ENCODE measurements around the gene TYMS. TPM values are rescaled to one million over a fixed set of nuclear protein-coding genes. Genes with fewer than 3 reads are reported as not detected.

The TYMS gene
- total RNA-seq, 1 experiment from 2014 or later, result 140 TPM

- Histone ChIP-seq H3K23me2 (ENCODE audit: insufficient read length, low read depth, low read length, poor library complexity, severe bottlenecking) (no peaks in the 10 kb centered on the region), H2AFZ (ENCODE audit: low read length) (no peak overlapping the region), H2AK5ac (ENCODE audit: insufficient read length, low read length) (no peak overlapping the region), H2BK12ac (ENCODE audit: insufficient read length, low read depth, low read length) (no peak overlapping the region), H4K91ac (ENCODE audit: insufficient read length, low read depth, low read length) (no peak overlapping the region), H3K27me3 (ENCODE audit: insufficient read depth, low read length) (no peaks in the 10 kb centered on the region), H3K4ac (ENCODE audit: low read depth, low read length) (no peak overlapping the region), H3K79me2 (ENCODE audit: insufficient read depth, low read length) (no peaks in the 10 kb centered on the region), H3K18ac (ENCODE audit: insufficient read length, low read depth, low read length) (no peak overlapping the region), H3T11ph (ENCODE audit: low read length) (no peak overlapping the region), H3K9ac (ENCODE audit: extremely low read depth, insufficient read length, low read length) (no peak overlapping the region), H2BK5ac (ENCODE audit: insufficient read length, low read length) (no peak overlapping the region), H4K8ac (replicated peaks; ENCODE audit: insufficient read length, low read depth, low read length) (no peak overlapping the region), H3K27ac (ENCODE audit: insufficient read length, low read depth, low read length) (no peak overlapping the region), H4K5ac (ENCODE audit: insufficient read length, low read depth, low read length) (no peak overlapping the region), H3K79me1 (ENCODE audit: insufficient read depth, low read depth, low read length, poor library complexity, severe bottlenecking) (no peaks in the 10 kb centered on the region), H3K14ac (ENCODE audit: insufficient read depth, low read length) (no peak overlapping the region), H3K4me1 (ENCODE audit: insufficient read depth, low read length) (peaks cover 6% of the 10 kb centered on the region; the same call in 1 of the 2 replicates), H3K56ac (ENCODE audit: insufficient read length, low read depth, low read length) (no peak overlapping the region), H4K20me1 (ENCODE audit: control insufficient read depth, insufficient read depth, insufficient read length) (no peaks in the 10 kb centered on the region), H3K9me3 (ENCODE audit: control insufficient read depth, low read depth, low read length) (no peaks in the 10 kb centered on the region), H2BK20ac (ENCODE audit: low read depth, low read length, poor library complexity, severe bottlenecking) (no peak overlapping the region), H2BK15ac (ENCODE audit: low read depth, low read length) (no peak overlapping the region), H2BK120ac (ENCODE audit: low read depth, low read length, poor library complexity, severe bottlenecking) (no peak overlapping the region), H3K4me2 (ENCODE audit: insufficient read depth, insufficient read length, low read length) (no peak overlapping the region), H3K23ac (ENCODE audit: insufficient read length, low read depth, low read length) (no peak overlapping the region)
- no peak for TF ChIP-seq CTCF (conservative IDR thresholded peaks at IDR 0.05)
- H3K4me1 Mint-ChIP-seq, result peaks cover 31 to 33% of the 10 kb centered on the region in 2 experiments
- no peak for DNase-seq
- peaks cover 5 to 38% (median 37%) of the 10 kb centered on the region in 3 experiments for H3K36me3 Mint-ChIP-seq (ENCODE audit: insufficient read depth in 1 of 3, low read depth in 3 of 3)
- H3K4me3 Mint-ChIP-seq, result no peak overlapping the region; a peak in 1 of 5 replicates
- peaks cover 16% of the 10 kb centered on the region for H3K27me3 Mint-ChIP-seq (ENCODE audit: low read depth)
- no peak overlapping the region for H3K27ac Mint-ChIP-seq
- H3K9me3 Mint-ChIP-seq, result no peaks in the 10 kb centered on the region
- WGBS (ENCODE audit: extremely low coverage, insufficient read length, low lambda C conversion rate), result no CpG with 5 or more reads among the region's 5 CpGs
Observed at GRCh38 chr18:688323-688722, 30.9 kb downstream of the TYMS start.
